ENCODE data around the gene COLGALT1.

Gene COLGALT1

DNA sequence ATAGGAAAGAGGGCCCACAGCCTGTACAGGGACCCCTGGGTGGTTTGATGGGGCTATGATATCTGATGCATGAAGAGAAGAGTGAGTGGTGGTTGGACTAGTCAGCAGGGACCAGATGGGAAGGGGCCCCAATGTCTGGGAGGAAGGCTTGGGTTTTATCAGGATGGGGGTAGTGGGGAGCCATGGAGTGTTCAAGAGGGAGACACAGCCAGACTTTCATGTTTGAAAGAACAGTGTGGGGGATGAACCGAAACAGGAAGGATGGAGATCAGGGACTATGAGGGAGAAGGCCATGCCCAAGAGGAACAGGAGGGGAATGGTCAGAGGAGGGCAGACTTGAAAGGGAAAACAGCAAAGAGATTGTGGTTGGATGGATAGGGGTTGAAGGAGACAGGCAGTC is 69.6 kb downstream of the COLGALT1 start:
- no peak for DNase-seq

DNA sequence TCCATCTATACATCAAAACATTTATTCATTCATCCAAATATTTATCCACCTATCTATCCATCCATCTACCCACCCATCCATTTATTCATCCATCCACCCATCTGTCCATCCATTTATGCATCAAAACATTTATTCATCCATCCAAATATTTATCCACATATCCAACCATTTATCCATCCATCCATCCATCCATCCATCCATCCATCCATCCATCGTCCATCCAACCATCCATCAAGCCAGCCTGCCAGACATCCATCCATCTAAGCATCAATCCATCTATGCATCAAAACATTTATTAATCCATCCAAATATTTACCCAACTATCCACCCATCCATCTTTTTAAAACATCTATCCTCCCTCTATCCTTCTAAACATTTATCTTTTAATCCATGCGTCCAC is 70.5 kb downstream of the COLGALT1 start:
- DNase-seq = no peak

GRCh38 chr19:17626456-17627015 is 71.1 kb downstream of the COLGALT1 start:
- DNase-seq = no peak

DNA sequence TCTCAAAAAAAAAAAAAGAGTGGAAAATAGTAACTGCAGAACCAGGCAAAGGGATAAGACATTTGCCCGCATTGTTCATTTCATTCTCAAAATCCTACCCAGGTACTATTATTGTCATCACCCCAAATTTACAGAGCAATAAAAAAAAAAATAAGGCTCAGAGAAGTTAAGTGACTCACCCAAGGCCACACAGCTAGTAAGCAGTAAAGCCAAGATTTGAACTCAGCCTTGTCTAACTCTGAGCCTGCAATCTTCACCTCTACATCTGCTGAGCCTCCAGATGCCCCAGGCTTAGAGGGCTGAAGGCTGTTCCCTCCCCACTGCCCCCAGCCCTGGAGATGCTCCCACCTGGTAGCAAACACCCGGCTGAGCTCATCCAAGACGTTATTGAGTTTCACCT is 71.7 kb downstream of the COLGALT1 start:
- no peak for DNase-seq

DNA sequence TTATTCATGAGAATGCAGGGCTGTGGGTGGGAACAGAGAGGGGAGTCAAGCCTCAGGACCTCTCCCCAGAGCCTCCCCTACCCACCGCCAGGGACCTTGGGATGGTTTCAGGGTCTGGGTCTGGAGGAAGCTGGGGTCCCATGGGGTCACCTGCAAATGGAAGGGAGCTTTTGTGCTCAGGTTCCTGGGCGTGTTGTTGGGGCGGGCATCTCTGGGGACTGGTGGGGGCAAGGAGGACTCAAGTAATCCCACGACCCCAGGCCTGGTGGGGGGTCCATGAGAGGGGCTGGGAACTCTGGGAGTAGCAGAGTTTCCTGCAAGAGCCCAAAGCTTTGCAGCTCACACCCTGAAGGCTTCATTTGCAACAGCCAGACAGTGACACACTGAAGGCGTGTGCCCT is 72.5 kb downstream of the COLGALT1 start:
- DNase-seq = no peak

GRCh38 chr19:17629760-17630159 is 74.3 kb downstream of the COLGALT1 start:
- DNase-seq = no peak

GRCh38 chr19:17632577-17632976 is 77.1 kb downstream of the COLGALT1 start:
- DNase-seq = no peak
